MM.1S (cell line): Measurements from ENCODE around the gene SPATA19.

ENCODE experiments used
- DNase-seq: peaks from one replicate; pipeline ENCODE4 v3.0.0-alpha.2; 2015
- H2AFZ ChIP-seq: fragments of 300-600 bp; sonication (generic); 2 replicates; pipeline ENCODE4 v1.6.0; 2016; ENCODE audit warnings: antibody characterized with exemption, low read length
- H3F3A ChIP-seq: fragments of 300-600 bp; sonication (generic); 2 replicates; pipeline ENCODE4 v1.6.1; 2016; ENCODE audit warnings: mild to moderate bottlenecking, antibody characterized with exemption, low read length, moderate library complexity, mixed read lengths; ENCODE audit not compliant: insufficient read depth
- H3K27ac ChIP-seq: fragments of 300-600 bp; sonication (generic); 2 replicates; pipeline ENCODE4 v1.5.1; 2016; ENCODE audit warnings: mild to moderate bottlenecking, low read length
- H3K27me3 ChIP-seq: fragments of 300-600 bp; sonication (generic); replicated peaks from 2 replicates; pipeline ENCODE4 v1.6.0; 2016; ENCODE audit warnings: low read length; ENCODE audit not compliant: insufficient read depth
- H3K36me3 ChIP-seq: fragments of 300-600 bp; sonication (generic); replicated peaks from 2 replicates; pipeline ENCODE4 v1.6.1; 2016; ENCODE audit warnings: mild to moderate bottlenecking, low read length, mixed read lengths; ENCODE audit not compliant: insufficient read depth
- H3K4me1 ChIP-seq: fragments of 300-600 bp; sonication (generic); 2 replicates; pipeline ENCODE4 v1.6.1; 2016; ENCODE audit warnings: low read length, mixed read lengths
- H3K4me2 ChIP-seq: fragments of 300-600 bp; sonication (generic); 2 replicates; pipeline ENCODE4 v1.6.0; 2016; ENCODE audit warnings: low read depth, low read length
- H3K4me3 ChIP-seq: fragments of 300-600 bp; sonication (generic); 2 replicates; pipeline ENCODE4 v1.5.1; 2016; ENCODE audit warnings: low read length, mixed read lengths
- H3K79me2 ChIP-seq: fragments of 300-600 bp; sonication (generic); 2 replicates; pipeline ENCODE4 v1.6.1; 2016; ENCODE audit warnings: mixed run types, low read length, mixed read lengths
- H3K9ac ChIP-seq: fragments of 300-600 bp; sonication (generic); 2 replicates; pipeline ENCODE4 v1.6.1; 2016; ENCODE audit warnings: low read length, mixed read lengths
- H3K9me2 ChIP-seq: fragments of 300-600 bp; sonication (generic); replicated peaks from 2 replicates; pipeline ENCODE4 v1.6.1; 2016; ENCODE audit warnings: mild to moderate bottlenecking, low read length, mixed read lengths; ENCODE audit not compliant: insufficient read depth
- H3K9me3 ChIP-seq: fragments of 300-600 bp; sonication (generic); replicated peaks from 2 replicates; pipeline ENCODE4 v1.6.1; 2016; ENCODE audit warnings: mild to moderate bottlenecking, low read length, mixed read lengths; ENCODE audit not compliant: insufficient read depth
- H4K20me1 ChIP-seq: fragments of 300-600 bp; sonication (generic); 2 replicates; pipeline ENCODE4 v1.6.1; 2016; ENCODE audit warnings: mild to moderate bottlenecking, low read length, moderate library complexity, mixed read lengths; ENCODE audit not compliant: insufficient read depth
- EZH2 ChIP-seq: fragments of 300-600 bp; sonication (generic); optimal IDR thresholded peaks from 2 replicates; pipeline ENCODE3; 2017; ENCODE audit warnings: low read depth, mild to moderate bottlenecking, antibody characterized with exemption, low read length, mixed read lengths
- EZH2phosphoT487 ChIP-seq: fragments of 300-600 bp; sonication (generic); IDR thresholded peaks from 2 replicates; pipeline ENCODE4 v1.6.1; 2018; ENCODE audit warnings: antibody characterized with exemption, low read length
- TF ChIP-seq, protein P1 (sequence below): fragments of 300-600 bp; sonication (generic); IDR thresholded peaks from 2 replicates; pipeline ENCODE4 v1.5.1; 2016; ENCODE audit warnings: antibody characterized with exemption, low read length, mixed read lengths

Gene SPATA19

DNA sequence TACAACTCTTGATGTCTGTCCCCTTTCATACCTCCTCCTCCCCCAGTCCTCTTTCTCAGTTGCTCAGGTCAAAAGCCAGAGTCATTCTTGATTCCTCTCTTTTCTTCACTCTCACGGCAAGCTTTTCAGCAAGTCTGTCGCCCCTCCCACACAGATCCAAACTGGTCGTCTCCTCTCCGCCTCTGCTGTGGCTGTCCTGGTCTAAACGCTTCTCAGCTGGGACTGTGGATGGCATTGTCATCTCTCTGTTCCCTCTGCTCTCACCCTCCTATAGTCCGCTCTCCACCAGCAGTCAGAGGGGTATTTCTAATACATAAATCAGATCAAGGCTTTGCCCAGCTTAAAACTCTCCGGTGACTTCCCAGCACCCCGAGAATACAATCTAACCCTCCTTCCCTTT lies 46.8 kb upstream of the SPATA19 start:
- Histone ChIP-seq H2AFZ (no peak overlapping the region), H3K36me3 (no peaks in the 10 kb centered on the region), H3K9me3 (no peaks in the 10 kb centered on the region), H3K9me2 (no peaks in the 10 kb centered on the region), H3F3A (no peaks in the 10 kb centered on the region), H3K4me2 (no peak overlapping the region), H3K4me3 (no peak overlapping the region), H3K4me1 (no peaks in the 10 kb centered on the region), H3K79me2 (no peaks in the 10 kb centered on the region), H3K27ac (no peak overlapping the region), H3K9ac (no peak overlapping the region), H3K27me3 (no peaks in the 10 kb centered on the region), H4K20me1 (no peaks in the 10 kb centered on the region)
- TF ChIP-seq, protein P1, sequence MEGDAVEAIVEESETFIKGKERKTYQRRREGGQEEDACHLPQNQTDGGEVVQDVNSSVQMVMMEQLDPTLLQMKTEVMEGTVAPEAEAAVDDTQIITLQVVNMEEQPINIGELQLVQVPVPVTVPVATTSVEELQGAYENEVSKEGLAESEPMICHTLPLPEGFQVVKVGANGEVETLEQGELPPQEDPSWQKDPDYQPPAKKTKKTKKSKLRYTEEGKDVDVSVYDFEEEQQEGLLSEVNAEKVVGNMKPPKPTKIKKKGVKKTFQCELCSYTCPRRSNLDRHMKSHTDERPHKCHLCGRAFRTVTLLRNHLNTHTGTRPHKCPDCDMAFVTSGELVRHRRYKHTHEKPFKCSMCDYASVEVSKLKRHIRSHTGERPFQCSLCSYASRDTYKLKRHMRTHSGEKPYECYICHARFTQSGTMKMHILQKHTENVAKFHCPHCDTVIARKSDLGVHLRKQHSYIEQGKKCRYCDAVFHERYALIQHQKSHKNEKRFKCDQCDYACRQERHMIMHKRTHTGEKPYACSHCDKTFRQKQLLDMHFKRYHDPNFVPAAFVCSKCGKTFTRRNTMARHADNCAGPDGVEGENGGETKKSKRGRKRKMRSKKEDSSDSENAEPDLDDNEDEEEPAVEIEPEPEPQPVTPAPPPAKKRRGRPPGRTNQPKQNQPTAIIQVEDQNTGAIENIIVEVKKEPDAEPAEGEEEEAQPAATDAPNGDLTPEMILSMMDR: no peak
- no peak for TF ChIP-seq EZH2phosphoT487
- TF ChIP-seq EZH2: no peak
- DNase-seq: no peak

DNA sequence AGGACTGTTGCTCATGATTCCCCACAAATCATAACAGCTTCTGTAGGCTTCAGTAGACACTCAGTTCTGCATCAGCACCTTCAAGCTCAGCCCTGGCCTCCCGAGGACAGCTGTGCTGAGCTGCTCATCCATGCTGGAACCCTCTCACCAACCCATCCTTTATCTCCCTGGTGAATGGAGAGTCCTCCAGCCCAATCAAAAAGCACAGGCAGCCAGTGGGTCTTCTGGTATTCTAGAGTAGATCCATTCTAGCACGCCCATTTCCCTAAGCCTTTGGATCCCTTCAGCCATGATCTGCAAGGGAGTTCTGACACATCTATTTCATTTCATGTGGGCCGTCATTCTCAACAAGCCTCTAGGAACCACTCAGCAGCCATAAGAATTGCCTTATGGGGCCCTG lies 44.6 kb upstream of the SPATA19 start:
- H3F3A ChIP-seq: no peaks in the 10 kb centered on the region
- H4K20me1 ChIP-seq: no peaks in the 10 kb centered on the region
- no peaks in the 10 kb centered on the region for H3K79me2 ChIP-seq
- H3K9ac ChIP-seq: no peak overlapping the region
- no peak overlapping the region for H3K4me3 ChIP-seq
- no peak overlapping the region for H3K27ac ChIP-seq
- H2AFZ ChIP-seq: no peak overlapping the region
- H3K9me3 ChIP-seq: no peaks in the 10 kb centered on the region
- no peaks in the 10 kb centered on the region for H3K36me3 ChIP-seq
- H3K27me3 ChIP-seq: no peaks in the 10 kb centered on the region
- H3K4me1 ChIP-seq: no peaks in the 10 kb centered on the region
- no peaks in the 10 kb centered on the region for H3K9me2 ChIP-seq
- no peak overlapping the region for H3K4me2 ChIP-seq
- no peak for DNase-seq
- TF ChIP-seq EZH2 (no peak), EZH2phosphoT487 (no peak)
- TF ChIP-seq, protein P1: no peak

DNA sequence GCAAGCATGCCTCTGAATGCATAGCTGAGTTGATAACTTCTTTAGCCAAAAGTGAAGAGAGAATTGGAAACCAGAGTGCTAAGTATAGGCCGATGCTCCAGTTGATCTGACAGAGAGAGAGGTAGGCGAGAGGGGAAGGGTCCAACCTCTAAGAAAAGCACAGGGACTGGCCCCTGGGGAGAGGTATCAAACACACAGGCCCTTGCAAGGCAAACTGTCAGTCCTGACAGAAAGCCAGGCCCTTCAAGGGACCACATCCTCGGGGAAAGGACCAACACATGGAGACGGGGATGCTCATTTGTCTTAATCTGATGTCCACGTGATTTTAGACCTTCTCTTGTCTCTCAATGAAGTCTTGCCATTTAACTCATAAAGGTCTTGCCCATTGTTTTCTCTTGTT lies 43.9 kb upstream of the SPATA19 start:
- TF ChIP-seq EZH2 (no peak), EZH2phosphoT487 (no peak)
- Histone ChIP-seq H3K9me3 (no peaks in the 10 kb centered on the region), H3K27me3 (no peaks in the 10 kb centered on the region), H3K4me3 (no peak overlapping the region), H3K9me2 (no peaks in the 10 kb centered on the region), H3K79me2 (no peaks in the 10 kb centered on the region), H3K4me1 (no peaks in the 10 kb centered on the region), H4K20me1 (no peaks in the 10 kb centered on the region), H3F3A (no peaks in the 10 kb centered on the region), H3K9ac (no peak overlapping the region), H3K27ac (no peak overlapping the region), H3K36me3 (no peaks in the 10 kb centered on the region), H2AFZ (no peak overlapping the region), H3K4me2 (no peak overlapping the region)
- DNase-seq: no peak

DNA sequence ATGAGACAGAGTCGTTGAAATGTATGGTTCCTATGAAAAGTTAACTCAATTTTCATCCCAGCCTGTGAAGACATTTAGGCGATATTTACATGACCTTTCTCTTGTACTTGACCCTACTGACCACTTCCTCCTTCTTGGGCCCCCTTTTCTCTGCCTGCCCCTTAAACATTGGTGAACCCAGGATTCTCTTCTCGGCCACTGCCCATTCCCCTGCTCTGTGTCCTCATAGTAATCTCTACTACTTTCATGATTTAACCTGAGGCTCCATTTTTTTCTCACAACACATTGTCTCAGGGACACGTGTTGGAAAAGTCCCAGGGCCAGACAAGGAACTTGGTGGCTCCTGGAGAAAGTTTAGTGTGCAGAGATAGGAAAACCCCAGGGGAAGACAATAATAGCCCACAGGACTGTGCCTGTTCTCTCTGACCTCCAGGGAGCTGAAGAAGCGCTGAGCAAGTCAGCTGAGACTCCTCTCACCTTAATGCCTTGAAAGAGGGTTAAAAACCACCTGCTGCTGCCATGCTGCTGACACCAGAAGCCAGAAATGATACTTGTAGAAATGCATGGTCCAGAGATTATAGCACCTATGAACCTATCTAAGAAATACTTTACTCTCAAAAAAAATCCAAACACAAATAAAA lies 42.5 kb upstream of the SPATA19 start:
- Histone ChIP-seq H3K9ac (no peak overlapping the region), H3K79me2 (no peaks in the 10 kb centered on the region), H2AFZ (no peak overlapping the region), H3K4me3 (no peak overlapping the region), H4K20me1 (no peaks in the 10 kb centered on the region), H3K36me3 (no peaks in the 10 kb centered on the region), H3F3A (no peaks in the 10 kb centered on the region), H3K27ac (no peak overlapping the region), H3K4me1 (no peaks in the 10 kb centered on the region), H3K4me2 (no peak overlapping the region), H3K27me3 (no peaks in the 10 kb centered on the region), H3K9me2 (no peaks in the 10 kb centered on the region), H3K9me3 (no peaks in the 10 kb centered on the region)
- TF ChIP-seq EZH2phosphoT487 (no peak), EZH2 (no peak)
- TF ChIP-seq, protein P1: no peak
- DNase-seq: no peak
